ENCODE data around the gene SLC29A3. TPM values are rescaled to one million over a fixed set of nuclear protein-coding genes. Genes with fewer than 3 reads are reported as not detected.
"Not testable (repeated sequence)": the region's sequence is repeated elsewhere in the genome, so short reads cannot be mapped to it uniquely, and the experiment has no call there.

The SLC29A3 gene
- total and polyA plus RNA-seq, 2 donors (not counting 1 experiment from before 2014, with no cell fraction given), result 0.90 to 2.3 TPM

DNA sequence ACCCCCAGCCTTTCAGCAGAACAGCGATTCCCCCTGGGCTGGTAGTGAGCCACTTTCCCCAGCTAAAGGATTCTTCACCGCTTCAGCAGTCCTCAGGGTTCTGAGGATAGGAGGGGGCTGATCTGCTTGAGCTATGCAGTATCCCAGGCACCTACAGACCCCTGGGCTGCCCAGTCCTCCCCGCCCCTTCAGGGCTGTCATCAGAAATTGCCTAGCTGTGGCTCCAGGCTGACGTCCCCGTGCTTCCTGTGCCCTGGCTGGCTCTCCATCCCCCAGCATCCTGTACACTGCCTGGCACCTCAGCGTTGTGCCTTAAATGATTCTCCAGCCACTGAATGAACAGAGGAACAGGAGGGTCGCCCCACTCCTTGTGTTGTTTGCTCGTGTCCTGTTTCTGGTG lies 39.2 kb downstream of the SLC29A3 start:
- Histone ChIP-seq H3K79me2 (ENCODE audit: control insufficient read depth, insufficient read depth, low read length) (no peaks in the 10 kb centered on the region), H3K4me3 (replicated peaks in 1 of 4; ENCODE audit: control extremely low read depth in 1 of 4, insufficient read depth in 1 of 4, low read depth in 3 of 4, low read length in 4 of 4) (no peak overlapping the region), H3K36me3 (ENCODE audit: control insufficient read depth, insufficient read depth, low read length) (no peaks in the 10 kb centered on the region), H3K27me3 (ENCODE audit: control insufficient read depth, insufficient read depth, low read length) (no peaks in the 10 kb centered on the region), H3K4me1 (ENCODE audit: control insufficient read depth, extremely low read depth, insufficient read depth, low read length) (no peaks in the 10 kb centered on the region), H2AFZ (ENCODE audit: low read length) (no peak overlapping the region), H3K9me3 (ENCODE audit: control insufficient read depth, insufficient read depth, low read depth, low read length) (no peaks in the 10 kb centered on the region), H3K27ac (ENCODE audit: insufficient read depth, low read length) (no peak overlapping the region), H4K20me1 (ENCODE audit: control insufficient read depth, extremely low read depth, insufficient read depth, low read length) (no peaks in the 10 kb centered on the region), H3K9ac (ENCODE audit: insufficient read depth, low read length) (no peak overlapping the region), H3K4me2 (ENCODE audit: extremely low read depth, insufficient read depth, low read length) (no peak overlapping the region)
- DNase-seq (ENCODE audit: low read depth in 2 of 2), result no peak
- TF ChIP-seq, protein P1, sequence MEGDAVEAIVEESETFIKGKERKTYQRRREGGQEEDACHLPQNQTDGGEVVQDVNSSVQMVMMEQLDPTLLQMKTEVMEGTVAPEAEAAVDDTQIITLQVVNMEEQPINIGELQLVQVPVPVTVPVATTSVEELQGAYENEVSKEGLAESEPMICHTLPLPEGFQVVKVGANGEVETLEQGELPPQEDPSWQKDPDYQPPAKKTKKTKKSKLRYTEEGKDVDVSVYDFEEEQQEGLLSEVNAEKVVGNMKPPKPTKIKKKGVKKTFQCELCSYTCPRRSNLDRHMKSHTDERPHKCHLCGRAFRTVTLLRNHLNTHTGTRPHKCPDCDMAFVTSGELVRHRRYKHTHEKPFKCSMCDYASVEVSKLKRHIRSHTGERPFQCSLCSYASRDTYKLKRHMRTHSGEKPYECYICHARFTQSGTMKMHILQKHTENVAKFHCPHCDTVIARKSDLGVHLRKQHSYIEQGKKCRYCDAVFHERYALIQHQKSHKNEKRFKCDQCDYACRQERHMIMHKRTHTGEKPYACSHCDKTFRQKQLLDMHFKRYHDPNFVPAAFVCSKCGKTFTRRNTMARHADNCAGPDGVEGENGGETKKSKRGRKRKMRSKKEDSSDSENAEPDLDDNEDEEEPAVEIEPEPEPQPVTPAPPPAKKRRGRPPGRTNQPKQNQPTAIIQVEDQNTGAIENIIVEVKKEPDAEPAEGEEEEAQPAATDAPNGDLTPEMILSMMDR (conservative IDR thresholded peaks at IDR 0.05 in 1 of 2, IDR thresholded peaks at IDR 0.05 in 1 of 2; ENCODE audit: low read depth in 1 of 2, low read length in 2 of 2), result no peak

DNA sequence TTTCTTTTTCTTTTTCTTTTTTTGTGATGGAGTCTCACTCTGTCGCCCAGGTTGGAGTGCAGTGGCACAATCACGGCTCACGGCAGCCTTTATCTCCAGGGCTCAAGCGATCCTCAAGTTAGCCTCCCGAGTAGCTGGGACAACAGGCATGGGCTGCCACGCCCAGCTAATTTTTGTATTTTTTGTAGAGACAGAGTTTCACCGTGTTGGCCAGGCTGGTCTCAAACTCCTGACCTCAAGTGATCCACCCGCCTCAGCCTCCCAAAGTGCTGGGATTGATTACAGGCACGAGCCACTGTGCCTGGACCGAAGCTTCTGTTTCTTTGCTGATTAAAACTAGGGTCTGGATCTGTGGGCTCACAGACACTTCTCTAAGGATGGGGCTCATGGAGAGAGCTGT lies 39.8 kb downstream of the SLC29A3 start:
- not testable (repeated sequence) for H3K4me3 ChIP-seq (replicated peaks in 1 of 4; ENCODE audit: control extremely low read depth in 1 of 4, insufficient read depth in 1 of 4, low read depth in 3 of 4, low read length in 4 of 4); H3K4me2 ChIP-seq (ENCODE audit: extremely low read depth, insufficient read depth, low read length); H3K9ac ChIP-seq (ENCODE audit: insufficient read depth, low read length); DNase-seq (ENCODE audit: low read depth in 2 of 2); H3K79me2 ChIP-seq (ENCODE audit: control insufficient read depth, insufficient read depth, low read length); H3K9me3 ChIP-seq (ENCODE audit: control insufficient read depth, insufficient read depth, low read depth, low read length); H3K27ac ChIP-seq (ENCODE audit: insufficient read depth, low read length); H3K4me1 ChIP-seq (ENCODE audit: control insufficient read depth, extremely low read depth, insufficient read depth, low read length); H3K36me3 ChIP-seq (ENCODE audit: control insufficient read depth, insufficient read depth, low read length); H2AFZ ChIP-seq (ENCODE audit: low read length); H4K20me1 ChIP-seq (ENCODE audit: control insufficient read depth, extremely low read depth, insufficient read depth, low read length); H3K27me3 ChIP-seq (ENCODE audit: control insufficient read depth, insufficient read depth, low read length)

DNA sequence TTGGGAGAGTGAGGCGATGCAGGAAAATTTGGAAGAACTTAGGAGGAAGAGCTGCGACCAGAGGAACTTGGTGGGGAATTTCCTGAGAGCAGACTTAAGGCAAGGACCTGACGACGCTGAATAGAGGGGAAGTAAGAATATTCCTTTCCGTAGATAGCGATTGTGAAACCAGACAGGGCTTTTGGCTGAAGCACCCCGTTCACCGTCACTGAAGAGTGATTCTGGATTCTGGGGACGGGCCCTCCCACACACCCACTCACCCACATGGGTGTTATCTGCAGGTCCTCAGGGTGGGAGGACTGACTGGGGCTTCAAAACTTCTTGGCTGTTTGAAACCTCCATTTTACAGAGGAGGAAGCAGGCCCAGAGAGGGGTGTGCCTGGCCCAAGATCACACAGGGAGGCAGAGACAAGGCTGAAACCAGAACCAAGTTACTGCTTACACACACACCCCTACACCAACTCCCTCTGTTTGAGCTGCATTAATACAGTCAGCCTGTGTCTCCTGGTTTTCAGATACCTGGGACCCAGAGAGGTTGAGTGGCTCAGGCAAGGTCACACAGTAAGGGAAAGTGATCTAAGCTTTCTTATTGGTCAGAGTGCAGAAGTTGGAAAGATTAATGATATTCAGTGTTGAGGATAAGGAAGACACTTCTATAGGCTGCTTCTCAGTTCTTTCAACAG lies 40.4 kb downstream of the SLC29A3 start:
- H3K4me2 ChIP-seq (ENCODE audit: extremely low read depth, insufficient read depth, low read length), result no peak overlapping the region
- TF ChIP-seq, protein P1 (conservative IDR thresholded peaks at IDR 0.05 in 1 of 2, IDR thresholded peaks at IDR 0.05 in 1 of 2; ENCODE audit: low read depth in 1 of 2, low read length in 2 of 2), result no peak
- TF ChIP-seq EZH2 (IDR thresholded peaks at IDR 0.05; ENCODE audit: low read length, missing control alignments), result no peak
- H3K36me3 ChIP-seq (ENCODE audit: control insufficient read depth, insufficient read depth, low read length), result no peaks in the 10 kb centered on the region
- no peaks in the 10 kb centered on the region for H3K27me3 ChIP-seq (ENCODE audit: control insufficient read depth, insufficient read depth, low read length)
- H3K9me3 ChIP-seq (ENCODE audit: control insufficient read depth, insufficient read depth, low read depth, low read length), result no peaks in the 10 kb centered on the region
- no peak overlapping the region for H3K27ac ChIP-seq (ENCODE audit: insufficient read depth, low read length)
- H3K4me3 ChIP-seq (replicated peaks in 1 of 4; ENCODE audit: control extremely low read depth in 1 of 4, insufficient read depth in 1 of 4, low read depth in 3 of 4, low read length in 4 of 4), result no peak overlapping the region
- H3K79me2 ChIP-seq (ENCODE audit: control insufficient read depth, insufficient read depth, low read length), result no peaks in the 10 kb centered on the region
- no peak overlapping the region for H3K9ac ChIP-seq (ENCODE audit: insufficient read depth, low read length)
- DNase-seq (ENCODE audit: low read depth in 2 of 2), result no peak
- H3K4me1 ChIP-seq (ENCODE audit: control insufficient read depth, extremely low read depth, insufficient read depth, low read length), result no peaks in the 10 kb centered on the region
- no peaks in the 10 kb centered on the region for H4K20me1 ChIP-seq (ENCODE audit: control insufficient read depth, extremely low read depth, insufficient read depth, low read length)
- H2AFZ ChIP-seq (ENCODE audit: low read length), result no peak overlapping the region
